Measurements from ENCODE around the gene CD300A.

Gene CD300A

GRCh38 chr17:74466111-74466827, at the start of gene CD300A:
CD300A (plus strand) TSS chr17:74466634; CDS start chr17:74466704, 70 bp downstream.
- peak; percentile 75 for DNase-seq (ENCODE audit: low read depth)

GRCh38 chr17:74417178-74418045, 49.0 kb upstream of the CD300A start:
- DNase-seq (ENCODE audit: low read depth) = no peak

- no peak for DNase-seq (ENCODE audit: low read depth)
These were observed 46.5 kb upstream of the CD300A start for GRCh38 chr17:74419928-74420411.

- DNase-seq (ENCODE audit: low read depth) = no peak
These were observed 42.3 kb upstream of the CD300A start for GRCh38 chr17:74424117-74424516.

GRCh38 chr17:74424657-74425056, 41.8 kb upstream of the CD300A start:
- no peak for DNase-seq (ENCODE audit: low read depth)

GRCh38 chr17:74426551-74427047, 39.8 kb upstream of the CD300A start:
- no peak for DNase-seq (ENCODE audit: low read depth)

- no peak for DNase-seq (ENCODE audit: low read depth)
These were observed 39.2 kb upstream of the CD300A start for GRCh38 chr17:74427048-74427762.

- no peak for DNase-seq (ENCODE audit: low read depth)
These were observed 38.7 kb upstream of the CD300A start for GRCh38 chr17:74427763-74428153.

- DNase-seq (ENCODE audit: low read depth) = no peak
These were observed 36.6 kb upstream of the CD300A start for GRCh38 chr17:74429604-74430384.

- DNase-seq (ENCODE audit: low read depth) = no peak
These were observed 36.1 kb upstream of the CD300A start for GRCh38 chr17:74430385-74430705.

- DNase-seq (ENCODE audit: low read depth) = no peak
These were observed 35.5 kb upstream of the CD300A start for GRCh38 chr17:74430706-74431567.

- no peak for DNase-seq (ENCODE audit: low read depth)
These were observed 34.6 kb upstream of the CD300A start, which contains the start of gene GPRC5C for GRCh38 chr17:74431568-74432423. GPRC5C (plus strand) TSS chr17:74432088; CDS start chr17:74439777, 7,689 bp downstream.

GRCh38 chr17:74432424-74432690, 34.1 kb upstream of the CD300A start:
- no peak for DNase-seq (ENCODE audit: low read depth)

- no peak for DNase-seq (ENCODE audit: low read depth)
These were observed 33.6 kb upstream of the CD300A start for GRCh38 chr17:74432766-74433391.

GRCh38 chr17:74433421-74434121, 32.9 kb upstream of the CD300A start:
- no peak for DNase-seq (ENCODE audit: low read depth)

GRCh38 chr17:74435775-74436359, 30.6 kb upstream of the CD300A start:
- no peak for DNase-seq (ENCODE audit: low read depth)

GRCh38 chr17:74437702-74438101, 28.7 kb upstream of the CD300A start:
- DNase-seq (ENCODE audit: low read depth) = no peak

All from CMK (cell line).